Type B pancreatic cell (in vitro differentiated cells): ENCODE data around the gene EEF2. TPM values are rescaled to one million over a fixed set of nuclear protein-coding genes. Genes with fewer than 3 reads are reported as not detected.

Experiments
- DNase-seq: peaks from one replicate; pipeline ENCODE4 v3.0.0; 2021; ENCODE audit warnings: mixed read lengths; ENCODE audit not compliant: unreplicated experiment; ENCODE audit errors: extremely low spot score
- H3K27ac Mint-ChIP-seq: 2 replicates; pipeline ENCODE4 v1.8.0; 2021; ENCODE audit warnings: mild to moderate bottlenecking, mixed read lengths
- H3K27me3 Mint-ChIP-seq: 2 replicates; pipeline ENCODE4 v1.8.0; 2021; ENCODE audit warnings: mixed read lengths
- H3K36me3 Mint-ChIP-seq: 2 replicates; pipeline ENCODE4 v1.8.0; 2021; ENCODE audit warnings: mixed read lengths
- H3K4me1 Mint-ChIP-seq: one replicate; pipeline ENCODE4 v1.8.0; 2021; ENCODE audit warnings: mixed read lengths; ENCODE audit not compliant: unreplicated experiment
- H3K4me3 Mint-ChIP-seq: 2 replicates; pipeline ENCODE4 v1.8.0; 2021; ENCODE audit warnings: mild to moderate bottlenecking, mixed read lengths
- H3K9me3 Mint-ChIP-seq: 2 replicates; pipeline ENCODE4 v1.8.0; 2021; ENCODE audit warnings: mixed read lengths
- CTCF ChIP-seq: fragments of 200-600 bp; sonication (generic); conservative IDR thresholded peaks from 2 replicates; pipeline ENCODE4 v1.5.0; 2021; ENCODE audit warnings: antibody characterized with exemption, mild to moderate bottlenecking
- total RNA-seq: library from RNA; stranded (reverse); gene quantifications from 2 replicates; pipeline ENCODE4 v1.2.1, GENCODE V29; 2021; ENCODE audit warnings: low replicate concordance

The EEF2 gene
- total RNA-seq, 1 donor from 2014 or later, result 2,929 TPM

GRCh38 chr19:4025317-4025716, 40.1 kb upstream of the EEF2 start:
- TF ChIP-seq CTCF, result no peak
- no peak overlapping the region for H3K4me3 Mint-ChIP-seq
- DNase-seq, result no peak
- H3K4me1 Mint-ChIP-seq, result no peaks in the 10 kb centered on the region
- no peak overlapping the region for H3K27ac Mint-ChIP-seq
- no peaks in the 10 kb centered on the region for H3K9me3 Mint-ChIP-seq
- H3K36me3 Mint-ChIP-seq, result peaks cover 4% of the 10 kb centered on the region
- no peaks in the 10 kb centered on the region for H3K27me3 Mint-ChIP-seq

DNA sequence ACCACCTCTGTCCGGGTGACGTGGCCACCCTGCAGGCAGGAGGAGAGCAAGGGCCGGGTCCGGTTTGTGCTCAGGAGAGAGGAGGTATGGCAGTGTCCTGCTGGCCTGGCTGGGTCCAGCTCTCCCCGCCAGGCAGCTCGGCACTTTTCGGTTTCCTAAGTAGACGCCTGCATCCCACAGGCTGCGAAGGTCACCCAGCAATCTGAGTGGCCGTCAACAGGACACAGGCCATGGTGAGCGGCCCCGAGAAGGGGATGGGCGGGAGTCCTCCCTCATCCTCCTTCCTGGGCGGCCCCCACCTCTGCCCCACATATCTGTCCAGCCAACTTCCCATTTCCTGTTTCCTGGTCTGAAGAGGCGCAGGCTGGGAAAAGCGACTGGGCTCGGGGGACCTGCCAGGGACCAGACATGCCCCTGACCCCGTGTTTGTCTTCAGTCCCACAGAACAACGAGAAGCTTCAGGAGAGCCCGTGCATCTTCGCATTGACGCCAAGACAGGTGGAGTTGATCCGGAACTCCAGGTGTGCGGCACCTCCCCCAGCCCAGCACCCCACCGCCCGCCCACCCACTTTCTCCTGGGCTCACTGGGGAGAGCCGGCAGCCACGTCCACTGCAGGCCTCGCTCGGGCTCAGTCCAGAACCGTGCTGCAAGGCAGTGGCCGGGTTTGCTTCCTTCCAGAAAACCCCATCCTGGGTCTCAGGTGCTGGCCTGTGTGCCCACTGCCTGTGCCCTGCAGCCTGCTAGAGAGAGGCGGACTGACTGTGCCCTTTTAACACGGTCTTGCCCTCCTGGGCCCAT, 38.5 kb upstream of the EEF2 start:
- no peak for TF ChIP-seq CTCF
- Mint-ChIP-seq H3K36me3 (peaks cover 4% of the 10 kb centered on the region), H3K4me3 (no peak overlapping the region), H3K9me3 (no peaks in the 10 kb centered on the region), H3K27me3 (no peaks in the 10 kb centered on the region), H3K27ac (no peak overlapping the region), H3K4me1 (no peaks in the 10 kb centered on the region)
- no peak for DNase-seq

GRCh38 chr19:4019578-4019977, 34.3 kb upstream of the EEF2 start:
- no peaks in the 10 kb centered on the region for H3K4me1 Mint-ChIP-seq
- no peak for DNase-seq
- no peak overlapping the region for H3K4me3 Mint-ChIP-seq
- no peaks in the 10 kb centered on the region for H3K27me3 Mint-ChIP-seq
- no peak for TF ChIP-seq CTCF
- no peak overlapping the region for H3K27ac Mint-ChIP-seq
- H3K36me3 Mint-ChIP-seq, result peaks cover 4% of the 10 kb centered on the region
- H3K9me3 Mint-ChIP-seq, result no peaks in the 10 kb centered on the region

GRCh38 chr19:4018775-4019504, 33.7 kb upstream of the EEF2 start:
- no peak overlapping the region for H3K4me3 Mint-ChIP-seq
- no peaks in the 10 kb centered on the region for H3K9me3 Mint-ChIP-seq
- peaks cover 4% of the 10 kb centered on the region for H3K36me3 Mint-ChIP-seq
- no peaks in the 10 kb centered on the region for H3K27me3 Mint-ChIP-seq
- no peak overlapping the region for H3K27ac Mint-ChIP-seq
- peak; percentile 70 for DNase-seq
- no peaks in the 10 kb centered on the region for H3K4me1 Mint-ChIP-seq
- no peak for TF ChIP-seq CTCF

DNA sequence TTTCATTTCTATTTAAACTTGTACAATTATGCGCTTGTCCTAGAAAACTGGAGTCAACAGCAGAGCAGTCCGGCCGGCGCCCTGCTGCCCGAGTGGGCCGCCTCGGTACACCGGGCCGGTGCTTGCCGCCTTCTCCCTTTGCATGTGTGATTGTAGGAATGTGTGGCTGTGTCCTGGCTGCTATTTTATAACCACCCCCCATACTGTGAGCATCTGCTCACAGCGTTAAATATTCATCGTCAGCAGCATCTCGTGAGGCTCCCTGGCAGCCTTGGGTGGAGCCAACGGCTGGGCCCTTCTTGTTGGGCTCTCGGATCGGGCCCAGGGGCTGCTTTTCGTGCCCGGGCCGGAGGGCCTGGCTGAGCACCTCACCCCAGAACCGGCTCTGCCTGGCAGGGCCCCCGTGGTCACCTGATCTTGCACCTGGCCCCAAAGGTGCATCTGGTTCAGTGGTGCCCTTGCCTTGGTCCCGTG, 32.9 kb upstream of the EEF2 start:
- H3K4me1 Mint-ChIP-seq, result no peaks in the 10 kb centered on the region
- TF ChIP-seq CTCF, result no peak
- no peak overlapping the region for H3K27ac Mint-ChIP-seq
- no peak for DNase-seq
- H3K9me3 Mint-ChIP-seq, result no peaks in the 10 kb centered on the region
- no peak overlapping the region for H3K4me3 Mint-ChIP-seq
- no peaks in the 10 kb centered on the region for H3K27me3 Mint-ChIP-seq
- peaks cover 4% of the 10 kb centered on the region for H3K36me3 Mint-ChIP-seq
